Measurements from ENCODE around the gene EQTN. TPM values are rescaled to one million over a fixed set of nuclear protein-coding genes. Genes with fewer than 3 reads are reported as not detected.
"Not testable (repeated sequence)": the region's sequence is repeated elsewhere in the genome, so short reads cannot be mapped to it uniquely, and the experiment has no call there.

The EQTN gene
- total RNA-seq, 1 donor from 2014 or later = not detected

GRCh38 chr9:27247756-27248155 lies 49.2 kb downstream of the EQTN start:
- no peaks in the 10 kb centered on the region for H3K27me3 ChIP-seq
- no peaks in the 10 kb centered on the region for H3K36me3 ChIP-seq
- H3K27ac ChIP-seq = no peak overlapping the region
- TF ChIP-seq, protein P1, sequence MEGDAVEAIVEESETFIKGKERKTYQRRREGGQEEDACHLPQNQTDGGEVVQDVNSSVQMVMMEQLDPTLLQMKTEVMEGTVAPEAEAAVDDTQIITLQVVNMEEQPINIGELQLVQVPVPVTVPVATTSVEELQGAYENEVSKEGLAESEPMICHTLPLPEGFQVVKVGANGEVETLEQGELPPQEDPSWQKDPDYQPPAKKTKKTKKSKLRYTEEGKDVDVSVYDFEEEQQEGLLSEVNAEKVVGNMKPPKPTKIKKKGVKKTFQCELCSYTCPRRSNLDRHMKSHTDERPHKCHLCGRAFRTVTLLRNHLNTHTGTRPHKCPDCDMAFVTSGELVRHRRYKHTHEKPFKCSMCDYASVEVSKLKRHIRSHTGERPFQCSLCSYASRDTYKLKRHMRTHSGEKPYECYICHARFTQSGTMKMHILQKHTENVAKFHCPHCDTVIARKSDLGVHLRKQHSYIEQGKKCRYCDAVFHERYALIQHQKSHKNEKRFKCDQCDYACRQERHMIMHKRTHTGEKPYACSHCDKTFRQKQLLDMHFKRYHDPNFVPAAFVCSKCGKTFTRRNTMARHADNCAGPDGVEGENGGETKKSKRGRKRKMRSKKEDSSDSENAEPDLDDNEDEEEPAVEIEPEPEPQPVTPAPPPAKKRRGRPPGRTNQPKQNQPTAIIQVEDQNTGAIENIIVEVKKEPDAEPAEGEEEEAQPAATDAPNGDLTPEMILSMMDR (IDR thresholded peaks at IDR 0.05) = peak; percentile 60
- ATAC-seq = peak; percentile 100
- H3K4me1 ChIP-seq = no peaks in the 10 kb centered on the region
- H3K4me3 ChIP-seq = no peak overlapping the region
- DNase-seq = no peak
- H3K9me3 ChIP-seq = no peaks in the 10 kb centered on the region
- intact Hi-C loops (cut with DNase I) = no loop called here

DNA sequence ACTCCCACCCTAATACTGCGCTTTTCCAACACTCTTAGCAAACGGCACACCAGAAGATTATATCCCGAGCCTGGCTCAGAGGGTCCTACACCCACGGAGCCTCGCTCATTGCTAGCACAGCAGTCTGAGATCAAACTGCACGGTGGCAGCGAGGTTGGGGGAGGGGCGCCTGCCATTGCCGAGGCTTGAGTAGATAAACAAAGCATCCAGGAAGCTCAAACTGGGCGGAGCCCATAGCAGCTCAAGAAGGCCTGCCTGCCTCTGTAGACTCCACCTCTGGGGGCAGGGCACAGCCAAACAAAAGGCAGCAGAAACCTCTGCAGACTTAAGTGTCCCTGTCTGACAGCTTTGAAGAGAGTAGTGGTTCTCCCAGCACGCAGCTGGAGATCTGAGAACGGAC lies 57.3 kb downstream of the EQTN start:
- H3K4me1 ChIP-seq; H3K4me3 ChIP-seq; H3K27me3 ChIP-seq; H3K27ac ChIP-seq; H3K36me3 ChIP-seq; DNase-seq; H3K9me3 ChIP-seq; intact Hi-C loops (cut with DNase I); ATAC-seq: not testable (repeated sequence)

Other genes starting within 250 kb of the EQTN start
- gene TEK, start 187.9 kb downstream of the EQTN start, total RNA-seq = 65.6 TPM
- gene IFNK, start 227.1 kb upstream of the EQTN start, total RNA-seq = not detected
- 17.8 TPM for gene MOB3B, start 232.7 kb upstream of the EQTN start, total RNA-seq